Neuronal stem cell (in vitro differentiated cells): ENCODE measurements around the gene CCDC85C.

Experiments used
- DNase-seq: peaks from one replicate; pipeline ENCODE4 v3.0.0-alpha.2; 2013; ENCODE audit warnings: low spot score
- H2AFZ ChIP-seq: one replicate; pipeline ENCODE4 v1.6.1; 2013; ENCODE audit warnings: mild to moderate bottlenecking, low read length, inconsistent platforms
- H2AK5ac ChIP-seq: 2 replicates; pipeline ENCODE4 v1.6.1; 2013; ENCODE audit warnings: low read depth, mild to moderate bottlenecking, inconsistent platforms, low read length, moderate library complexity, mixed read lengths
- H2BK120ac ChIP-seq: 2 replicates; pipeline ENCODE4 v1.6.1; 2013; ENCODE audit warnings: low read depth, mild to moderate bottlenecking, inconsistent platforms, low read length, moderate library complexity, mixed read lengths
- H2BK12ac ChIP-seq: one replicate; pipeline ENCODE4 v1.6.1; 2013; ENCODE audit warnings: low read length, inconsistent platforms
- H2BK15ac ChIP-seq: 2 replicates; pipeline ENCODE4 v1.6.1; 2013; ENCODE audit warnings: mild to moderate bottlenecking, low read length, inconsistent platforms, mixed read lengths
- H2BK5ac ChIP-seq: one replicate; pipeline ENCODE4 v1.6.1; 2013; ENCODE audit warnings: inconsistent platforms, mild to moderate bottlenecking, low read length, moderate library complexity
- H3K14ac ChIP-seq: one replicate; pipeline ENCODE4 v1.6.1; 2013; ENCODE audit warnings: low read length, inconsistent platforms
- H3K18ac ChIP-seq: 2 replicates; pipeline ENCODE4 v1.6.1; 2013; ENCODE audit warnings: low read length, inconsistent platforms
- H3K23ac ChIP-seq: 2 replicates; pipeline ENCODE4 v1.6.1; 2013; ENCODE audit warnings: low read depth, mild to moderate bottlenecking, mixed read lengths, low read length, inconsistent platforms; ENCODE audit not compliant: poor library complexity
- H3K27ac ChIP-seq: replicated peaks from 3 replicates; pipeline ENCODE4 v1.5.1; 2013; ENCODE audit warnings: low read length, inconsistent platforms
- H3K27me3 ChIP-seq, 3 experiments: 2 replicates each; pipeline ENCODE4 v1.6.1; 2013; ENCODE audit warnings: low read length in 3 of 3, mild to moderate bottlenecking in 2 of 3, inconsistent platforms in 1 of 3, low read depth in 1 of 3, mixed read lengths in 1 of 3, moderate library complexity in 1 of 3; ENCODE audit not compliant: control insufficient read depth in 3 of 3, insufficient read depth in 3 of 3
- H3K36me3 ChIP-seq, 2 donors: replicated peaks in 1 of 2; 2 replicates each; pipeline ENCODE4 v1.6.1; 2013; ENCODE audit warnings: low read length in 2 of 2; ENCODE audit not compliant: control insufficient read depth in 2 of 2, insufficient read depth in 2 of 2
- H3K4ac ChIP-seq: 2 replicates; pipeline ENCODE4 v1.6.1; 2013; ENCODE audit warnings: inconsistent platforms, mild to moderate bottlenecking, low read length, moderate library complexity
- H3K4me1 ChIP-seq, 2 donors: 1 replicate in 1 of 2; 2 replicates in 1 of 2; pipeline ENCODE4 v1.6.1; 2013; ENCODE audit warnings: low read length in 2 of 2, low read depth in 1 of 2; ENCODE audit not compliant: control insufficient read depth in 2 of 2, insufficient read depth in 1 of 2
- H3K4me2 ChIP-seq: one replicate; pipeline ENCODE4 v1.6.1; 2013; ENCODE audit warnings: mild to moderate bottlenecking, low read length, inconsistent platforms; ENCODE audit not compliant: insufficient read depth, poor library complexity, severe bottlenecking
- H3K4me3 ChIP-seq, 2 donors: 2 replicates each; pipeline ENCODE4 v1.5.1; 2013; ENCODE audit warnings: low read length in 2 of 2, mild to moderate bottlenecking in 2 of 2, inconsistent platforms in 1 of 2, moderate library complexity in 1 of 2
- H3K79me1 ChIP-seq: one replicate; pipeline ENCODE4 v1.6.1; 2013; ENCODE audit warnings: low read depth, mild to moderate bottlenecking, inconsistent platforms, low read length, moderate library complexity
- H3K9ac ChIP-seq: one replicate; pipeline ENCODE4 v1.6.1; 2013; ENCODE audit warnings: mild to moderate bottlenecking, low read depth, low read length, inconsistent platforms; ENCODE audit not compliant: poor library complexity
- H3K9me3 ChIP-seq, 2 donors: replicated peaks in 1 of 2; 2 replicates each; pipeline versions ENCODE3 to v1.6.1; 2013; ENCODE audit warnings: low read length in 2 of 2, mild to moderate bottlenecking in 2 of 2, inconsistent platforms in 1 of 2, low read depth in 1 of 2, mixed read lengths in 1 of 2, moderate library complexity in 1 of 2; ENCODE audit not compliant: control insufficient read depth in 2 of 2, insufficient read depth in 1 of 2
- H4K8ac ChIP-seq: one replicate; pipeline ENCODE4 v1.6.1; 2013; ENCODE audit warnings: low read depth, mild to moderate bottlenecking, inconsistent platforms, low read length, moderate library complexity
- H4K91ac ChIP-seq: one replicate; pipeline ENCODE4 v1.6.1; 2013; ENCODE audit warnings: low read length, low read depth, mild to moderate bottlenecking, inconsistent platforms; ENCODE audit not compliant: poor library complexity
- WGBS, 2 donors: extraction: QIAGEN DNeasy Blood & Tissue Kit; methylation state at CpG; one replicate each; pipeline ENCODE4 v1.1.7; 2013; ENCODE audit warnings: missing lambda C conversion rate in 2 of 2, mixed read lengths in 1 of 2; ENCODE audit not compliant: insufficient read length in 2 of 2, insufficient replicate concordance in 1 of 2; ENCODE audit errors: extremely low coverage in 2 of 2; 5-methylcytosine and 5-hydroxymethylcytosine counted together

Gene CCDC85C

GRCh38 chr14:99537399-99537798 is 66.6 kb downstream of the CCDC85C start:
- Histone ChIP-seq H3K9ac (peak overlapping the region; percentile 60), H3K4ac (no peak overlapping the region), H2BK120ac (peak overlapping the region; percentile 78), H3K23ac (peak overlapping the region; percentile 38), H3K4me1 (peaks cover 51 to 66% of the 10 kb centered on the region in 2 donors), H3K36me3 (no peaks in the 10 kb centered on the region), H2BK5ac (peak overlapping the region; percentile 47), H3K14ac (no peak overlapping the region), H3K9me3 (no peaks in the 10 kb centered on the region), H3K4me3 (no peak overlapping the region), H3K27me3 (no peaks in the 10 kb centered on the region), H2AK5ac (peak overlapping the region; percentile 98), H4K91ac (no peak overlapping the region), H3K27ac (no peak overlapping the region), H3K4me2 (no peak overlapping the region), H2BK15ac (peak overlapping the region; percentile 96), H3K18ac (peak overlapping the region; percentile 44), H4K8ac (no peak overlapping the region), H3K79me1 (peaks cover 7% of the 10 kb centered on the region), H2AFZ (no peak overlapping the region), H2BK12ac (peak overlapping the region; percentile 91)
- DNase-seq, result no peak
- WGBS, 2 donors, result no CpG with 5 or more reads among the region's 6 CpGs

GRCh38 chr14:99535908-99536778 is 67.9 kb downstream of the CCDC85C start:
- Histone ChIP-seq H3K18ac (peak overlapping the region; percentile 95), H2AK5ac (peak overlapping the region; percentile 98), H3K23ac (peak overlapping the region; percentile 16), H2BK12ac (peak overlapping the region; percentile 85), H2AFZ (no peak overlapping the region), H3K14ac (peak overlapping the region; percentile 44), H3K27me3 (no peaks in the 10 kb centered on the region), H4K8ac (no peak overlapping the region), H2BK120ac (peak overlapping the region; percentile 64), H3K79me1 (peaks cover 11% of the 10 kb centered on the region), H4K91ac (no peak overlapping the region), H3K9me3 (no peaks in the 10 kb centered on the region), H3K4me1 (peaks cover 59% of the 10 kb centered on the region in 2 donors), H3K4me2 (no peak overlapping the region), H3K9ac (no peak overlapping the region), H3K36me3 (no peaks in the 10 kb centered on the region), H2BK15ac (peak overlapping the region; percentile 96), H2BK5ac (peak overlapping the region; percentile 2), H3K4ac (peak overlapping the region; percentile 19), H3K4me3 (no peak overlapping the region), H3K27ac (no peak overlapping the region)
- no peak for DNase-seq
- no CpG with 5 or more reads among the region's 24 CpGs for WGBS, 2 donors

GRCh38 chr14:99535448-99535847 is 68.6 kb downstream of the CCDC85C start:
- no peak overlapping the region for H2AFZ ChIP-seq
- no peaks in the 10 kb centered on the region for H3K36me3 ChIP-seq
- H3K27ac ChIP-seq, result no peak overlapping the region
- H2BK5ac ChIP-seq, result peak overlapping the region; percentile 2
- H3K9me3 ChIP-seq, result no peaks in the 10 kb centered on the region
- H3K79me1 ChIP-seq, result peaks cover 8% of the 10 kb centered on the region
- H4K91ac ChIP-seq, result peak overlapping the region; percentile 28
- peak overlapping the region; percentile 16 for H3K23ac ChIP-seq
- peak overlapping the region; percentile 22 for H3K14ac ChIP-seq
- H3K4me2 ChIP-seq, result no peak overlapping the region
- DNase-seq, result no peak
- peak overlapping the region; percentile 95 for H3K18ac ChIP-seq
- H2BK15ac ChIP-seq, result peak overlapping the region; percentile 96
- H2AK5ac ChIP-seq, result peak overlapping the region; percentile 98
- peak overlapping the region; percentile 64 for H2BK120ac ChIP-seq
- no peak overlapping the region for H3K4me3 ChIP-seq
- no peaks in the 10 kb centered on the region for H3K27me3 ChIP-seq
- H3K4ac ChIP-seq, result no peak overlapping the region
- H4K8ac ChIP-seq, result no peak overlapping the region
- peak overlapping the region; percentile 44 for H3K9ac ChIP-seq
- H2BK12ac ChIP-seq, result peak overlapping the region; percentile 91
- WGBS, 2 donors, result no CpG with 5 or more reads among the region's 8 CpGs
- peaks cover 61 to 66% of the 10 kb centered on the region in 2 donors for H3K4me1 ChIP-seq

- peak overlapping the region; percentile 79 for H3K27ac ChIP-seq
- no peak overlapping the region for H2AFZ ChIP-seq
- no peak overlapping the region for H3K14ac ChIP-seq
- no peaks in the 10 kb centered on the region for H3K36me3 ChIP-seq
- H4K91ac ChIP-seq, result peak overlapping the region; percentile 28
- peak overlapping the region; percentile 35 for H3K4me2 ChIP-seq
- peak; percentile 51 for DNase-seq
- H2AK5ac ChIP-seq, result peak overlapping the region; percentile 98
- H4K8ac ChIP-seq, result no peak overlapping the region
- H2BK15ac ChIP-seq, result peak overlapping the region; percentile 96
- peaks cover 8% of the 10 kb centered on the region for H3K79me1 ChIP-seq
- peak overlapping the region; percentile 86 for H2BK12ac ChIP-seq
- H3K4me1 ChIP-seq, result peaks cover 62 to 72% of the 10 kb centered on the region in 2 donors
- peak overlapping the region; percentile 95 for H3K18ac ChIP-seq
- no peak overlapping the region for H3K23ac ChIP-seq
- H3K4ac ChIP-seq, result no peak overlapping the region
- WGBS, 2 donors, result no CpG with 5 or more reads among the region's 13 CpGs
- H2BK120ac ChIP-seq, result no peak overlapping the region
- H3K9ac ChIP-seq, result peak overlapping the region; percentile 44
- no peaks in the 10 kb centered on the region for H3K9me3 ChIP-seq
- no peak overlapping the region for H3K4me3 ChIP-seq
- H3K27me3 ChIP-seq, result no peaks in the 10 kb centered on the region
- peak overlapping the region; percentile 2 for H2BK5ac ChIP-seq
Observed at GRCh38 chr14:99534863-99535262, 69.1 kb downstream of the CCDC85C start.
